Activated T-cell treated with anti-CD3 and anti-CD28 coated beads for 24 hours (primary cell): Measurements from ENCODE around the gene C3orf49.

Experiments
- DNase-seq: peaks from one replicate; pipeline ENCODE4 v3.0.0-alpha.2; 2020; ENCODE audit warnings: low read depth

Gene C3orf49

DNA sequence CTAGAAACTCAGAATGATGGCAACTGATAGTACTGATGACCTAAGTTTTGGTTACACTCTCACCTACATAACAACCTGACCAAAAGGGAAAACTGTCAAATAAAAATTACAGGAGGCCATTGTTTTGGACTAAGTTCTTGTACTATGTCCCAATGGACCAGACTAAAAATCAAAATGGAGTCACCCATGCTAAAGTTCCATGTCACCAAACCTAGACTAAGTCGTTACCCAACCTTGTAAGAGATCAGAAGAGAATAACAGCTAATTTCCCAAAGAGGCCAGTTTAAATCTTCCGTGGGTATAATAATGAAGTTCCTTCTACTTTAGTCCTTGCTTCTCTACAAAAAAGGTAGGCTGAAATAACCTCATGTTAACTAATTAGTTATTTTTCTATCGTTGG, 32.2 kb downstream of the C3orf49 start:
- no peak for DNase-seq

DNA sequence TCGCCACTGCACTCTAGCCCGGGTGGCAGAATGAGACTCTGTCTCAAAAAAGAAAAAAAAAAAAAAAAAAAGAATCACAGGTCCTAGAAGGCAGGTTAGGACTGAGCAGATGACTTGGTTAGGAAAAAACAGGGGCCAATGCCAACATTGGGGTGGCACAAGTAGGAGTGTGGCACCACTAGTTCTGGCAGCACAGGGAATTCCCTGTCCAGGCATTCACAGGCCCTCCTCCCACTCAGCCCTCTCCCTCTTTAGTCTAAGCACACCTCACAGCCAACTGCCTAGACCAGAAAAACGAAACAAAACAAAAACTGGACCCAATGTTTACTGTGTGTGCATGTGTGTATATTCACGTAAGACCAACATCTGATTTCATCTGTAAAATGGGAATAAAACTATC, 34.0 kb downstream of the C3orf49 start:
- no peak for DNase-seq

DNA sequence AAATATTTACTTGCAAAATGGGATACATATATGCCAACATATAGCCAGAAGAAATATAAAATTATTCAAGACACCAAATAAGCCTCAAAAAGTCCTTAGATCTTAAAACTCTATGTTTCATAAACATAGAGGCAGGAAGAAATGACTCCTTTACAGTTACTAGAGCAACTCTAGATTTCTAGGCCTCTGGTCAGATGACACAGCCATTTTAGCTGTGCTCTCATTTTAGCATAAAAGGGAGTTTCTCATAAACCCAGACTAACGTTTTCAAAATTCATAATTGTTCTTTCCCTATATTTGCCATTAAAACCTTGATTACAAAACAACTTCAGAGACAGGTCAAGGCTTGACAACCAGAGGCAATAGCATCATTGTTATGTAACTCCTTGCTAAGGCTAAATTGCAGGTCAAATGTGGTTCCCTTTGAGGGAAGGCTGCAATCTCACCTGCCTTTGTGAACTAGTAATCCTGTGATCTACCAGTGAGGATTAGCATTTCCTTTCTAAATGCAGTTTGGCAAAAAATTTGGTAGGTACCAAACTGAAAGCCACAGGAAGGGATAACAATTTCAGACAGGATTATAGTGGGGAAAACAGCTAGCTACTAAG, 36.3 kb downstream of the C3orf49 start:
- no peak for DNase-seq

DNA sequence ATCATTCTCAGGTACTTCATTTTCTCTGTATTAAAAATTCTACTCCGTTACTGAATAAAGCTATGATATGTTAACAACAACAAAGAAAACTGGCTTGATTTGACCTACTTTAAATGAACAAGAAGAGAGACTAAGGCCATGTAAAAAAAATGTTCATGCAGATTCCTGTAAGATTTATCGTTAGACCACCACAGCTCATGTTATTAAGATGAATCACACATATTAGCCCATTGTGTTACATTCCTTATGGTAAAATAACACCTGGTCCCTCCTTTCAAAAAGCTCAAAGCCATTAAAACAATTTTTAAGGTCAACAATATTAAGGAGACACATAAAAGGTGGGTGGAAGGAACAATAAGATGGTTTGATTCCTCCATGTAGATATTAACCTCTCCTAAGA, 38.2 kb downstream of the C3orf49 start:
- DNase-seq = no peak

DNA sequence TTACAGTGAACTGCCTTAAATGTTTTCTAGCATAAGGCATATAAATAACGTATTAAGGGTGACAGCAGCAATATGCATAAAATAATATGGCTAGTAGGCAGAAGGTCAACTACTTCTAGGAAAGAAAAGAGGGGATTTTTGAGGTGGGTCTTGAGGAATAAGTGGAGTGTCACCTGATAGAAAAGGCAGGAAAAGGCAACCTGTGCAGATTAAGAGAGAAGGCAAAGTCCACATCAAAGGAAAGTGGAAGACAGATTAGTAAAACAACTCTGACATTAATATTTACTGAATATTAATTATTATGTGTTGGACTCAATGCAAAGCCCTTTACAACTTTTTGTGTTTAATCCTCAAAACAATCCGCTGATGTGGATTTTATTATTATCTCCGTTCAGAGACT, 41.7 kb downstream of the C3orf49 start:
- DNase-seq = no peak

DNA sequence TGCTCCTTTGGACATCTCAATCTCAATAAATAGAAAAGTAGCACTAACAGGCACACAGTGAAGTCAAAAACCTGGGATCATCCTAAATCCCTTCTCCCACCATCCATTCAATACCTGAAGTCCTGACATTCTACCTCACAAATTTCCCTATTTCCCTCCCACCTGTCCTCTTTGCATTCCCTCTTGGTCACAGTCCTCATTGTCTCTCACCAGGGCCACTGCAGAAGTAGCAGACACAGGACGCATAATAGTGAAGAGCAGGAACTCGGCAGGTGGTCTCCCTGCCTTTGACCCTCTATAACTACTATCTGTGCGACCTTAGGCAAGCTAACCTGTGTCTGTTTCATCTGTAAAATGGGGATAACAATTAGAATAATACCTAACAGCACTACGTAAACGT, 42.2 kb downstream of the C3orf49 start:
- DNase-seq = no peak

DNA sequence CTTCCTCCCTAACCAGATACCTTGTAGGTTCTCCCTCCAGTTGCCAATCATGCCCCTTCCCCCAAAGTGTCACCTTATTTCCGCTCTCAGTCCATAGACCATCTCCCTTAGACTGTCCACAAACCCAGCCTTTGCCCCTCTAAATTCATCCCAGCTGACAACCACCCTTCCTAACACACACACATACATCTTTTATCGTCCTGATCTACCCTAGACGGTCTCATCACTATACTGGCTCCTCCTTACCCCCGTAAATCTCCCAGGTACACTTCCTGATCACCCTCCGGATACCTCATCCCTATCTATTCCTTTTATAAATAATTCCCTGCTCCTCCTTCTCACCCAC, 43.7 kb downstream of the C3orf49 start:
- DNase-seq = no peak

DNA sequence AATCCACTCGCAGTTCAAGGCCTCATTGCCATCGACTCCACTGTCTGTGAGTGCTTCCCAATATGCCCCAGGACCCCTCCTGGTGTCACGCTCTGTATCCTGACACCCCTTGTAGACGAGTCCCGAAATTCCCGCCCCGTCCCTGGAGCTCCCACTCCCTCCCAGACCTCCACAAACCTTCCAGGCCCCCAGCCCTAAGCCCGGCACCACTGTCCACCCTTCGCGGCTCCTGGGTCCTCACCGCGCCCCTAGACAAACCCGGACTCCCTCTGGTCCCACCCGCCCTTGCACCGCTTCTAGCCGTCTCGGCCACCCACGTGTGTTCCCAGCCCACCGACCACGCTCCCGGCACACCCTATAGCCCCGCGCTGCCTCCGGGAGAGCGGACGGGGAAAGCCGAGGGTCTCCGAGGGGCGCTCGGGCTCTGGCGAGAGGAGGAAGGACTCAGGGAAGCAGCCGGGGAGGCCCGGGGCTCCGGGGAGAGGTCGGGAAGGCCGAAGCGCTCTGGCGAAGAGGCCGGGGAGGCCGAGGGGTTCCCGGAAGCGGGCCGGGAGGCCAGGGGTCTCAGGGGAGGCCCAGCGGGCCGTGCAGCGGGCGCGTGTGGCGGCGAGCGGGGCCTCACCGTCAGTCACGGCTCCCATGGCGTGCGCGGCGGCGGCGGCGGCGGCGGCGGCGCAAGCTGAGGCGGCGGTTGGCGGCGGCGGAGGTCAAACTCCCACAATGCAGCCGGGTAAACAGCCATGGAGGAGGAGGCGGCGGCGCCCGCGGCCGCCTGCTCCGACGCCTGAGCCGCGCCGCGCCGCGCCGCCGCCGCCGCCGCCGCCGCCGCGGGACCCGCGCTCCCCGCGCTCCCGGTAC, 44.3 kb downstream of the C3orf49 start, which contains the start of the genes ATXN7 and THOC7:
ATXN7 (plus strand) TSS at position 718 of the 858 bp plus-strand sequence. CDS start 48,732 bp downstream, outside the sequence.
THOC7 (minus strand) TSS at position 656 of the 858 bp plus-strand sequence; CDS start at position 641, 15 bp downstream.
- peak; percentile 62 for DNase-seq

DNA sequence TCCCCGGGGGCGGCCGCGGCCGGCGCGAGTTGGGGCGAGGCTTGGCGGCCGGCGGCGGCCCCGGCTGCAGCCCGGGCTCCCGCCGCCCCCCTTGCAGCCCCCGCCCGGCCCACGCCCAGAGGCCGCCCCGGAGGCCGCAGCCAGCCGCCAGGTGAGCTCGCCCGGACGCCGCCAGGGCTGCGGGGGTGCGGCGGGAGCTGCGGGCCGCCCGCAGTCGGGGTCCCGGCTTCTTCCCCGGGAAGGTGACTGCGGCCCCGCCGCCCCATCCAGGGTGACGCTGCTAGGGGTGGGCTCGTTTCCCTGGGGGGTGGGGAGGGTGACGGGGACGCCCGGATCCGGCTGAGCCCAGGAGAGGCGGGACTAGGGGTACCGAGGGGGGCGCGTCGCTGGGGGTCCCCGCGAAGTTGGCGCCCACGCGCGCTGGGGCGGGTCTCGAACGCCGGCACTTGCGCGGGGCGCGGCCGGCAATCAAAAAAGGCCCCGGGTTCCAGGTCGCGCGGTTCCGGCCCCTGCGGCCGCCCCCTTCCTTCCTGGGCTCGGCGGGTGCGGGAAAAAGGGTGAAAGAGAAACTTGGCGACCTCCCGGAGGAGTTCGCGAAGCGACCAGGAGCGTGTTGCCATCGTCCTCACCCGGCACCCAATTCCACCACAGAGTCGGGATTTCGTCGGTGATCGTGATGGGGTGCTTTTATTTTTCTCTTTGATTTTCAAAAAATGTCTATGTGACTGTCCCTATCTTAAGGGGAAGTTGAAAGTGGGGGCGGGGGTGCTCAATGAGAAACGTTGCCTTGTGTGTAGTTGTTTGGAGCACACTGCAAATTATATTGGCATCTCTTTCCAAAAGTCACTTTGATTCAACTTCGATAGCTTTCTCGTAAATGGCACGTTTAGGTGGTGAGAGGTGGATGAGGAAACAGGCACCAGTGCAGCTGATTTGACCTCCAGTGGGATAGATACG, 45.2 kb downstream of the C3orf49 start:
- DNase-seq = peak; percentile 40

DNA sequence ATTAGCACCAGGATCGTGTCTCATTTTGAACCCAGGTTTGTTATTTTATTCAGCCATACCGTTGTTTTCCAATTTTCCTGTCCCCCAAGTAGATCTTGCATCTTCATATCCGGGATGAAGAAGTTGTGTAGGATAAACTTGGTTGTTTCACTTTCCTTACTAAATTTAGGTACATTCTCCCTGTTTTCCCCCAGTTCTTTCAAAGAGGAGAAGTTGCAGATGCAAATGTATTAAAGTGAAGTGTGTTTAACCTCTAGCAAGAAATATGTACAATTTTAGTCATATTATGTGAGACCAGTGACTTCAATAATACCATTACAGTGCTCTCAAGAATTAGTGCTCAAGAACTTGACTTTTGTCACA, 45.8 kb downstream of the C3orf49 start:
- DNase-seq = no peak

DNA sequence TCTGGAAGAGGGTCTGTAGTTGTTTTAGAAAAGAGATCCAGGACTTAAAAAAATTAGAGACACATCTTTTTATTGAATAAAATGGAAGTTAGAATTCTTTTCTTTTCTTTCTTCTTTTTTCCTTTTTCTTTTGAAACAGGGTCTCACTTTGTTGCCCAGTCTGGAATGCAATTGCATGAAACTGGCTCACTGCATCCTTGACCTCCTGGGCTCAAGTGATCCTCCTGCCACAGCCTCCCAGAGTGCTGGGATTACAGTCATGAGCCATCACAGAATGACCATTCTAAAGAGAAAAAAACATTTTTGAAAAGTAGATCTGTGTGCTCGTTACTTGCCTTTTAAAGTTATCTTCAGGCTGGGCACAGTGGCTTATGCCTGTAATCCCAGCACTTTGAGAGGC, 48.1 kb downstream of the C3orf49 start:
- DNase-seq = no peak

DNA sequence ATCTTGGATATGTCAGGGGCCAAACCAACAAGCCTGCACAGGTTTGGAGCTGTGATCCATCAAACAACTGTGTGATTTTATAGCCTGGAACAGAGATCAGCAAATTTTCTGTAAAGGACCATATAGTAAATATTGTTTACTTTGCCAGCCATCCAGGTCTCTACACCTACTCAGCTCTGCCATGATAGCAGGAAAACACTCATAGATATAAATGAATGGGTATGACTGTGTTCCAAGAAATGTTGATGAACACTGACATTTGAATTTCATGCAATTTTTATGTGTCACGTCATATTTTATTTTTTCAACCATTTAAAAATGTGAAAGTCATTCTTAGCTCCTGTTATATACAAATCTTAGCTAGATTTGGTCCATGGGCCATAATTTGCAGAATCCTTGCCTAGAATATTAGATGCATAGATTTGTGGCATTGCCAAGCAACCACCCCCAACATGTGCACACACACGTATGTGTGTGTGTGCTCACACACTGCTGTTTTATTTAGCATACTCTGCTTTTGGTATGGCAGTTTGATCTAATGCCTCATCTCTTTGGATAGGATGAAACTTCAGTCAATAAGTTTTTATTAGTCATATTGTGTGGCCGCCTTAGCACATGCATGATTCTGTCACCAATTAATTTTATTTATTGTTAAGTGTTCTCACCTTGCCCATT, 51.0 kb downstream of the C3orf49 start:
- no peak for DNase-seq

DNA sequence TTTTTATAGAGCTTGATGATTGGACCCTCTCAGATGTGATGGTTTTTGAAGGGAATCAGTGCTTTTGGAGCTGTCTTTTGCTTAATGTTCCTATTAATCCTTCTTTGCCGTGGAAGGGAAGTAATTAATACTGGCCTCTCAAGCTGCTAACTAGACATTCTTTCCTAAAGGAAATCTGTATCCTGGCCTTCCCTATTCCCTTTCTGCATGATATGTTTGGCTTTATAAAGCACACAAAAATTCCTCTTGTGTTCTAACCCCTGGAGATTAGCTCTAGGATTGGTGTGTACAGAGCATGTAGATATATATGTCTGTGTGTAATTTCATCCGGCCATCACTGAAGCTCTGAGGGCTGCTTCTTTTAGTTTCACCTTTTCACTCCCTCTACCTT, 51.5 kb downstream of the C3orf49 start:
- no peak for DNase-seq

DNA sequence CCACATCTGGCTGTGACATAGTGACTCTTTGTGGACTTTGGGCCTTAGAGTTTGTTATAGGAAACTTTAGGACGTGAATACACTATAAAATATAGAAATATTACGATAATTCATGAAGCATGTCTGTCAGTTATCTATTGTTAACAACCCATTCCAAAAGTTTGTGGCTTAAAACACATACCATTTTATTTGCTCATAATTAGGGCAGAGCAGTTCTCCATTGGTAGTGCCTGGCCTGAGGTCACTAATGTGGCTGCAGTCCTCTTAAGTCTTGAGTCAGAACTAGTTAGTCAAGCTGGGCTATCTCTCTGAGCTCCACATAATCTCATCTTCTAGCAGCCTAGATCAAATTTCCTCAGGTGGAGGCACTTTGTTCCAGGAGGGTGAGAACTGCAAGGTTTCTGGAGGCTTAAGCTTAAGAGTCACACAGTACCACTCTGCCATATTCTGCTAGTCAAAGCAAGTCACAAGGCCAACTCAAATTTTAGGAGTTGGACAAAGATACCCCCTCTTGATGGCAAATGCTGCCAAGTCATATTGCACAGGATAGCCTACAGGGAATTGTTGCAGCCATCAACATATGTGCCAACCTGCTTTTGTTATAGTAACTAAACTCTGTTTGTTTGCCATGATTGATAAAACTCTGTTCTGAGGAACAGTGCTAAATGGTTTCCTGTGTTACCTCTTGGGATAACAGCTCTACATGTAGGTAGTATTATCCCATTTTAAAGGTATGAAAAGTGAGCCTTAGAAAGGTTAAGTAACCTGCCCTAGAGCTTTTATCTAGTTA, 53.2 kb downstream of the C3orf49 start:
- no peak for DNase-seq

DNA sequence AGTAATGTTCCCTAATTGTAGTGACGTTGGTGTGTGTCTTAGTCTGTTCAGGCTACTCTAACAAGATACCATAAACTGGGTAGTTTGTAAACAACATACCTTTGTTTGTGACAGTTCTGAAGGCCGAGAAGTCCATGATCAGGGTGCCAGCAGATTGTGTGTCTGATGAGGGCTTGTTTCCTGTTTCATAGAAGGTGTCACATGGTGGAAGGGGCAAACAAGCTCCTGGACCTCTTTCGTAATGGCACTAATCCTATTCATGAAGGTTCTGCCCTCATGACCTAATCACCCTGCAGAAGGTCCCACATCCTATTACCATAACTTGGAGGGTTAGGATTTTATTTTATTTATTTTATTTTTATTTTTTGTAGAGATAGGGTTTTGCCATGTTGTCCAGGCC, 55.7 kb downstream of the C3orf49 start:
- no peak for DNase-seq

DNA sequence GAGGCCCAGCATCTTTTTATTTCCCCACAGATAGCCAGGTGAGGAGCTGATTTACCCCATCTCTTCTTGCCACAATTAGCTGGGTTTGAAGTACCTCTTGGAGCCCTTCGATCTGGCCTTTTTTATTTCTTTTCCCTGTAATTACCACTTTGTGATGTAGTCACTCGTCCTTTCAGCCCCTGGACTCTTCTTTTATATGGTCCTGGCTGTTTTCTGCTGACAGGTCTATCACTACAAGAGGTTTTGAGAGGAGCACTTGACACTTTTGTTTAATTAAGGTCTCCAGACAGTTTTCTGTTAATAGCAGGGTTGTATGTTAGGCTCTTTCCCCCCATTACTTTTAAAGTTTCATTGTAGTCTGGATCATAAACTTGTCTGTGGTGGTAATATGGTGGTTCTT, 56.4 kb downstream of the C3orf49 start:
- DNase-seq = no peak

DNA sequence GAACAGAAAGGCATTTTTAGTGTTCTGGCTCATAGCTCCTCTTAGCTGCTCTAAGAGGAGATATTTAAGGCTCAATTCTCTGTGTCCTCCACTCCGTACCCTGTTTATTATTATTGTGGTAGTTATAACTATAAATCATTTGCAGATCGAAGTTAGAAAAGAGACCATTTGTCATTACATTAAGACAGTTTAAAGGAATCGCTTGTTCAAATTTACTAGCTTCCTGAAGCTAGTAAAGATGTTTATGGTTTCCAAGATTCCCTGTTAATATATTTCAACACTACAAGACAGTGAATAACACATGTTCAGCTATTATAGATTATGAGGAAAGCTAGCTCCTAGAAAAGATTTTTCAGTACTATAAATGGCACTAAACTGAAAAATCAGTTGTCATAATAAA, 57.2 kb downstream of the C3orf49 start:
- no peak for DNase-seq

DNA sequence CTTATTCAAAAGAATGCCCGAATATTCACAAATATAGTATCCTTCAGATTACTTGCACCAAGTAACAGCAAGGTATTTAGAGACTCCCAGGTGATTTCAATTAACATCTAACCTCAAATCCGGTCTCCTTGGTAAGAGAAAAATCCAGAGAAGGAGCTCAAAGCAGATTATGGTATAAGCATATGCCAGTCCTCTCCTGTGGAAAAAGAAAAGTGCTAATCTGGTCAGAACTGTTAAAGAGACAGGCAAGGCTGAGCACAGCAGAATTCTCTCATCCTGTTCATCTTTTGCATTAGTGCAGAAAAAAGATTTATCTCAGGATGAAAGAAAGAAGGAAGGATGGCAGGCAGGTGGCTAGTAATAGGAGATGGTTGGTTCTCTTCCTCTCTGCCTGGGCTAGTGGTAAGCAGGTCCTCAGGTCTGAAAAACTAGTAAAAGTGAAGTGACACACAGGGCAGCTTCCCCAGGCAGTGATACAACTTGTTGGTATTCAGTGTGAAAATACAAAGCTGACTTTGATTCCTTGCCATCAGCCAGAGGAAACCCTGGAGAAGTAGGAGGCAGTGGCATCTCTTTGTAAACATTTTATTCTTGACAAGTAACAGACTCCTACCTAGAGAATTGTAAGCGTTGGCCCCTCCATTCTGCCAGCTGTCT, 58.8 kb downstream of the C3orf49 start:
- DNase-seq = no peak

DNA sequence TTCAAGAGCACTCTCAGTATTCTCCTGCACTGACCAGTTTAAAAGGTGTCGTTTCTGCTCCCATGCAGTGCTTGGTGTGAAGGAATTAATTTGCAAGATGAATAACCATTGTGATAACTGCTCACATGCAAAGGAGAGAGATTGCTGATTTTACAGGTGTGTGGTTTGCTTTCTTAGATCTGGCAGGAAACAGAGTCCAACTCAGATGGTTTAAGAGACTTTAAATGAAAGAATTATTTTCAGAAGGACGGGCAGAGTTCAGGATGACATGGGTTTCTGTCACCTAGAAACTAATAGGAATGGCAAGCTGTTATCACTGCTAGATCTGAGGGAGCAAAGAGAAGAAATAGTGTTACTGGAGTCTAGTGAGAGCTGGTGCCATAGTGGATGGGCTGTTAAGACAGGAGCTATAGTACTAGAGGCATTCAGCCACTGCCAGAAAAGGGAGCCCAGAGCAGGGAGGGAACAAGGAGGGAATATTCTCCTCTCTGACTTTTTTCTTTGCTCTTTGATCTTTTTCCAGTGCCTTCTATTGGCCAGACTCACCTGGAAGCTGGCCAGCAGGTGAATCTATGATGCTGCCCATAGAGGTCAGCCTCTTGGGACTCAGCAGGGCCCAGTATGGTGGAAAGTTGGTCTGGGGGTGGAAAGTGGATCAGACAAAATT, 59.4 kb downstream of the C3orf49 start:
- no peak for DNase-seq

DNA sequence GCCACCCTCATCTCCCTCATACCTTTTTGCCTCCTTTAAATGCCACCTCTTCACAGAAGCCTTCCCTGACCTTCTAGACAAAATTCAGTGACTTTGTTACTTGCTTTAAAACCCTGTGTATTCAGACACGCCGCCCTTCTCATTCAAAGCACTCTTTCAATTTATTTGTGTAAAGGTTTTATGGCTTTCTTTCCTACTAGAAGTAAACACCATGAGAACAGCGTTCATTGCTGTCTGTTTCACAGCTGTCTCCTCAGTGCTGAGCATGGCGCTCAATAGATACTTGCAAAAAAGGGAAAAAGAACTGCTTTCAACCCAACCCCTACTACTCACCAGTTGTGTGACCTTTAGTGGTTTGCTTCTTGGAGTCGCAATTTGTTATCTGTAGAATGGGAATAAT, 61.6 kb downstream of the C3orf49 start:
- DNase-seq = no peak
